Lower leg skin (tissue), 3 donors: Measurements from ENCODE around the gene ROPN1B.

Experiments
- POLR2A ChIP-seq, 2 donors: fragments of 450-650 bp; IDR thresholded peaks; one replicate each; pipeline ENCODE4 v1.6.1; 2016 to 2017; ENCODE audit warnings: antibody characterized with exemption in 2 of 2, mild to moderate bottlenecking in 1 of 2, moderate library complexity in 1 of 2
- TF ChIP-seq, protein P1 (sequence below), 3 donors: fragments of 450-650 bp; IDR thresholded peaks; one replicate each; pipeline ENCODE4 v1.5.1; 2016; ENCODE audit warnings: antibody characterized with exemption in 3 of 3, mild to moderate bottlenecking in 3 of 3, moderate library complexity in 2 of 3

DNA sequence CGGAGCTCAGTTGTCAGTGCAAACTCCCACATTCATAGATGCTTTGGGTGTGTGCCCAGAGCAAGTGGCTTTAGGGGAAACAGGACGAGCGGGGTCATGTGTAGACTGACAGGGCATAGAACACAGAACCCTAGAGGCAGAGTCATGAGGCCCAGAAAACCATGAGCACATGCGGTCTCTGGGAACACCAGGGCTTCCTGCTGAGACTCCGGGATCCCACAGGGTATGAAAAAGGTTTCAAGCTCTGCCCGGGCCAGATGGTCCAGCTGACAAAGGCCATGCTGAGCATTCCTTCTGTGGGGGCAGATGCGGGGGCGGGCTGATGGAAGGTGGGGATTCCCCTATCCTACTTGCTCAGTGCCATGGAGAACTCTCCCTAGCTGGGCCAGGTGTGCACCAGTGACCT lies 44.8 kb downstream of the ROPN1B start:
- TF ChIP-seq POLR2A (IDR thresholded peaks at IDR 0.05) = no peak
- TF ChIP-seq, protein P1, sequence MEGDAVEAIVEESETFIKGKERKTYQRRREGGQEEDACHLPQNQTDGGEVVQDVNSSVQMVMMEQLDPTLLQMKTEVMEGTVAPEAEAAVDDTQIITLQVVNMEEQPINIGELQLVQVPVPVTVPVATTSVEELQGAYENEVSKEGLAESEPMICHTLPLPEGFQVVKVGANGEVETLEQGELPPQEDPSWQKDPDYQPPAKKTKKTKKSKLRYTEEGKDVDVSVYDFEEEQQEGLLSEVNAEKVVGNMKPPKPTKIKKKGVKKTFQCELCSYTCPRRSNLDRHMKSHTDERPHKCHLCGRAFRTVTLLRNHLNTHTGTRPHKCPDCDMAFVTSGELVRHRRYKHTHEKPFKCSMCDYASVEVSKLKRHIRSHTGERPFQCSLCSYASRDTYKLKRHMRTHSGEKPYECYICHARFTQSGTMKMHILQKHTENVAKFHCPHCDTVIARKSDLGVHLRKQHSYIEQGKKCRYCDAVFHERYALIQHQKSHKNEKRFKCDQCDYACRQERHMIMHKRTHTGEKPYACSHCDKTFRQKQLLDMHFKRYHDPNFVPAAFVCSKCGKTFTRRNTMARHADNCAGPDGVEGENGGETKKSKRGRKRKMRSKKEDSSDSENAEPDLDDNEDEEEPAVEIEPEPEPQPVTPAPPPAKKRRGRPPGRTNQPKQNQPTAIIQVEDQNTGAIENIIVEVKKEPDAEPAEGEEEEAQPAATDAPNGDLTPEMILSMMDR (IDR thresholded peaks at IDR 0.05) = no peak
